Right atrium auricular region (tissue), 2 donors: ENCODE data around the gene C16orf54. TPM values are rescaled to one million over a fixed set of nuclear protein-coding genes. Genes with fewer than 3 reads are reported as not detected.
"Not testable (repeated sequence)": the region's sequence is repeated elsewhere in the genome, so short reads cannot be mapped to it uniquely, and the experiment has no call there.

ENCODE experiments used
- DNase-seq: peaks from one replicate; pipeline ENCODE4 v3.0.0-alpha.2; 2019; ENCODE audit warnings: low spot score
- H3K27ac ChIP-seq, 2 donors: fragments of 200-600 bp; sonication (generic); 1 replicate in 1 of 2; 2 replicates in 1 of 2; pipeline ENCODE4 v1.5.1; 2016 to 2019
- H3K27me3 ChIP-seq, 2 donors: fragments of 200-600 bp; sonication (generic); one replicate each; pipeline versions ENCODE4 v1.5.1 to v1.6.0; 2017 to 2019
- H3K36me3 ChIP-seq: fragments of 200-600 bp; sonication (generic); one replicate; pipeline ENCODE4 v1.5.1; 2016
- H3K4me1 ChIP-seq, 2 donors: fragments of 200-600 bp; sonication (generic); one replicate each; pipeline versions ENCODE4 v1.5.1 to v1.6.0; 2017 to 2019
- H3K4me3 ChIP-seq, 2 donors: fragments of 200-600 bp; sonication (generic); 1 replicate in 1 of 2; 2 replicates in 1 of 2; pipeline ENCODE4 v1.5.1; 2017 to 2019; ENCODE audit warnings: mild to moderate bottlenecking in 1 of 2, moderate library complexity in 1 of 2
- H3K9me3 ChIP-seq, 2 donors: fragments of 200-600 bp; sonication (generic); one replicate each; pipeline ENCODE4 v1.5.1; 2019
- CTCF ChIP-seq, 2 donors: fragments of 200-600 bp; sonication (generic); IDR thresholded peaks; one replicate each; pipeline ENCODE4 v1.5.1; 2019; ENCODE audit warnings: antibody characterized with exemption in 2 of 2
- total RNA-seq, 2 donors: library from RNA; depleted of rRNA; stranded (reverse); fragments of >200 nt; gene quantifications; one replicate each; pipeline ENCODE4 v1.1.0, GENCODE V29; 2016

C16orf54 gene
- total RNA-seq, 2 donors from 2014 or later: 0.52 to 0.90 TPM

- no peaks in the 10 kb centered on the region for H3K4me1 ChIP-seq
- no peak for DNase-seq
- no peaks in the 10 kb centered on the region for H3K9me3 ChIP-seq
- TF ChIP-seq CTCF (IDR thresholded peaks at IDR 0.05): no peak
- no peak overlapping the region for H3K27ac ChIP-seq
- no peaks in the 10 kb centered on the region for H3K36me3 ChIP-seq
- H3K4me3 ChIP-seq: no peak overlapping the region
- no peaks in the 10 kb centered on the region for H3K27me3 ChIP-seq
Observed at GRCh38 chr16:29747947-29748759, 2.4 kb upstream of the C16orf54 start.

GRCh38 chr16:29746518-29746917 is 728 bp upstream of the C16orf54 start:
- not testable (repeated sequence) for H3K27ac ChIP-seq, H3K9me3 ChIP-seq, H3K4me1 ChIP-seq, H3K27me3 ChIP-seq, DNase-seq, H3K4me3 ChIP-seq, H3K36me3 ChIP-seq

GRCh38 chr16:29745121-29745852 is 503 bp downstream of the C16orf54 start:
- TF ChIP-seq CTCF (IDR thresholded peaks at IDR 0.05): no peak
- H3K4me3 ChIP-seq: peak overlapping the region; percentile 12 to 36

GRCh38 chr16:29744541-29745101 is 1.2 kb downstream of the C16orf54 start:
- Histone ChIP-seq H3K27me3 (no peaks in the 10 kb centered on the region), H3K4me3 (no peak overlapping the region), H3K4me1 (no peaks in the 10 kb centered on the region), H3K36me3 (no peaks in the 10 kb centered on the region), H3K9me3 (no peaks in the 10 kb centered on the region), H3K27ac (no peak overlapping the region)
- TF ChIP-seq CTCF (IDR thresholded peaks at IDR 0.05): no peak
- no peak for DNase-seq

More at GRCh38 chr16:29745121-29745852, 503 bp downstream of the C16orf54 start:
- no peaks in the 10 kb centered on the region for H3K36me3 ChIP-seq
- H3K27me3 ChIP-seq: no peaks in the 10 kb centered on the region
- H3K4me1 ChIP-seq: no peaks in the 10 kb centered on the region
- no peak for DNase-seq
- H3K27ac ChIP-seq: no peak overlapping the region
- H3K9me3 ChIP-seq: no peaks in the 10 kb centered on the region

GRCh38 chr16:29743827-29744531 is 1.8 kb downstream of the C16orf54 start:
- TF ChIP-seq CTCF (IDR thresholded peaks at IDR 0.05): no peak
- no peaks in the 10 kb centered on the region for H3K9me3 ChIP-seq
- H3K4me1 ChIP-seq: no peaks in the 10 kb centered on the region
- H3K4me3 ChIP-seq: no peak overlapping the region
- no peaks in the 10 kb centered on the region for H3K36me3 ChIP-seq
- no peak for DNase-seq
- H3K27me3 ChIP-seq: no peaks in the 10 kb centered on the region
- no peak overlapping the region for H3K27ac ChIP-seq

- no peak for TF ChIP-seq CTCF (IDR thresholded peaks at IDR 0.05)
- H3K36me3 ChIP-seq: no peaks in the 10 kb centered on the region
- no peak overlapping the region for H3K27ac ChIP-seq
- no peaks in the 10 kb centered on the region for H3K27me3 ChIP-seq
- no peaks in the 10 kb centered on the region for H3K9me3 ChIP-seq
- DNase-seq: no peak
- H3K4me3 ChIP-seq: no peak overlapping the region
- no peaks in the 10 kb centered on the region for H3K4me1 ChIP-seq
Observed at GRCh38 chr16:29743475-29743826, 2.3 kb downstream of the C16orf54 start.
